ENCODE results near the gene IFNB1. TPM values are rescaled to one million over a fixed set of nuclear protein-coding genes. Genes with fewer than 3 reads are reported as not detected.

The IFNB1 gene
- total RNA-seq: not detected
- not detected for polyA plus RNA-seq

- no peak within 1 kb of the TSS for H3K4me3 Mint-ChIP-seq
- Histone ChIP-seq H3K27me3 (ENCODE audit: control insufficient read depth, insufficient read depth, low read length) (no peaks in the 10 kb centered on the region), H3K27ac (ENCODE audit: insufficient read depth, low read length, poor library complexity, severe bottlenecking) (no peak within 1 kb of the TSS), H3K4me1 (ENCODE audit: control insufficient read depth, insufficient read depth, low read length, poor library complexity, severe bottlenecking) (peaks cover 5% of the 10 kb centered on the region), H3K4me3 (ENCODE audit: low read depth, low read length) (no peak within 1 kb of the TSS), H3K36me3 (ENCODE audit: control insufficient read depth, insufficient read depth, low read length) (no peaks in the 10 kb centered on the region), H3K9me3 (ENCODE audit: control insufficient read depth in 2 of 2, low read length in 2 of 2) (no peaks in the 10 kb centered on the region)
- peaks cover 15% of the 10 kb centered on the region for H3K27me3 Mint-ChIP-seq
- no peaks in the 10 kb centered on the region for H3K36me3 Mint-ChIP-seq
- DNase-seq (no peak), ATAC-seq (ENCODE audit: low read depth in 2 of 2) (no peak)
- H3K27ac Mint-ChIP-seq: no peak within 1 kb of the TSS
- peaks cover 11 to 24% (median 18%) of the 10 kb centered on the region in 4 donors for H3K4me1 Mint-ChIP-seq
- H3K9me3 Mint-ChIP-seq: peaks cover 0 to 5% (median 0%) of the 10 kb centered on the region in 7 donors
Observed at GRCh38 chr9:21077781-21078180, at the start of gene IFNB1. TSS of gene IFNB1 (minus strand) at chr9:21077942. CDS start at chr9:21077869, 73 bp downstream.

DNA sequence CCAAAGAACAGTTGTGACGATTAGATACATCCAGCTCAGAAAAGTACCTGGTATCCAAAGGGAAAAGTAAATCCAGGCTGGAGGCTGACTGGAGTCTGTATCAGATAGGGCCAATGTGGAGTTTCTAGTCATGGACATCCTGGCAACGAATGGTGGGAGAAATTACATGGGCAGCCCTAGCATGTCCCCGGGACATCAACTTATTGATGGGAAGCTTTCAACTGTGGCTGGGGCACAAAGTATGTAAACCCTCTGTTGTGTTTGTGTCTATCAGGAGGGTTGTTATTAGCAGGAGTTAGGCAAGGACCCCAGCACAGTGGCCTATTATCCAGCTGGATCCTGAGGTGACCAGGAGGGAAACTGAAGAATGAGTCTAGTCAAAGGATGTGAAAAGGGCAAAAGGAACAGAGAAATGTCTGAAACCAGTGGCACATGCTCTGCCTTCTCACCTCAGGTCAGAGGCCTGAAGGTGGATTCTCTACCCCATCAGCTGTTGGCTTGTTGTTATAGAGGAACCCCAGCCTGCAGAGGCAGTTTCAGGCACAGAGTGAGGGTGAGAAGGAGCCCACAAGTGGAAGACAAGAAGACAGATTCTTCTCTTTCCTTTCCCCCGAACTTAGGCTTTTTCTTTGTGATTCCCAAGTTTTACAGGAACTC is 44.0 kb upstream of the IFNB1 start:
- no peak overlapping the region for H3K27ac ChIP-seq (ENCODE audit: insufficient read depth, low read length, poor library complexity, severe bottlenecking)
- no peaks in the 10 kb centered on the region for H3K36me3 Mint-ChIP-seq
- no peak overlapping the region for H3K4me3 Mint-ChIP-seq
- no peak overlapping the region for H3K4me3 ChIP-seq (ENCODE audit: low read depth, low read length)
- H3K27me3 ChIP-seq (ENCODE audit: control insufficient read depth, insufficient read depth, low read length): peaks cover 4% of the 10 kb centered on the region
- DNase-seq: no peak
- no peaks in the 10 kb centered on the region for H3K4me1 Mint-ChIP-seq
- no peaks in the 10 kb centered on the region for H3K9me3 ChIP-seq (ENCODE audit: control insufficient read depth in 2 of 2, low read length in 2 of 2)
- no peak overlapping the region for H3K27ac Mint-ChIP-seq
- no peaks in the 10 kb centered on the region for H3K9me3 Mint-ChIP-seq
- no peaks in the 10 kb centered on the region for H3K4me1 ChIP-seq (ENCODE audit: control insufficient read depth, insufficient read depth, low read length, poor library complexity, severe bottlenecking)
- no peak for ATAC-seq (ENCODE audit: low read depth in 2 of 2)
- no peaks in the 10 kb centered on the region for H3K36me3 ChIP-seq (ENCODE audit: control insufficient read depth, insufficient read depth, low read length)
- peaks cover 50% of the 10 kb centered on the region for H3K27me3 Mint-ChIP-seq

DNA sequence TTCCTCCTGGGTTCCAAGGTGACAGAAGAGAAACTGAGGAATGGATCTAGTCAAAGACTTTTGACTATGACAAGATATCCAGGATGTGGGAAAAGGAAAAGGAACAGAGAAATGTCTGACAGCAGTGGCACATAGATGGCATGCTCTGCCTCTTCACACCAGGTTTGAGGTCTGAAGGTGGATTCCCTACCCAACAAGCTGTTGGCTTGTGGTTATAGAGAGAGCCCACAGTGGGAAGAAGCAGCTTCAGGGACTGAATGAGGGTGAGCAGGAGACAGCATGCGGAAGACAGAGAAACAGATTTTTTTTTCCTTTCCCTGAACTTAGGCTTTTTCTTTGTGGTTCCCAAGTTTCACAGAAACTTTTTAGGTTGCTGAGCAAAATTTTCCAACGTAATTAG is 43.3 kb upstream of the IFNB1 start:
- H3K36me3 Mint-ChIP-seq: no peaks in the 10 kb centered on the region
- no peak overlapping the region for H3K27ac Mint-ChIP-seq
- ATAC-seq (ENCODE audit: low read depth in 2 of 2) (no peak), DNase-seq (no peak)
- no peaks in the 10 kb centered on the region for H3K9me3 ChIP-seq (ENCODE audit: control insufficient read depth in 2 of 2, low read length in 2 of 2)
- peaks cover 4% of the 10 kb centered on the region for H3K27me3 ChIP-seq (ENCODE audit: control insufficient read depth, insufficient read depth, low read length)
- no peak overlapping the region for H3K4me3 ChIP-seq (ENCODE audit: low read depth, low read length)
- no peak overlapping the region for H3K4me3 Mint-ChIP-seq
- H3K9me3 Mint-ChIP-seq: no peaks in the 10 kb centered on the region
- H3K27me3 Mint-ChIP-seq: peaks cover 47% of the 10 kb centered on the region
- H3K4me1 ChIP-seq (ENCODE audit: control insufficient read depth, insufficient read depth, low read length, poor library complexity, severe bottlenecking): no peaks in the 10 kb centered on the region
- H3K4me1 Mint-ChIP-seq: no peaks in the 10 kb centered on the region
- no peak overlapping the region for H3K27ac ChIP-seq (ENCODE audit: insufficient read depth, low read length, poor library complexity, severe bottlenecking)
- H3K36me3 ChIP-seq (ENCODE audit: control insufficient read depth, insufficient read depth, low read length): no peaks in the 10 kb centered on the region

DNA sequence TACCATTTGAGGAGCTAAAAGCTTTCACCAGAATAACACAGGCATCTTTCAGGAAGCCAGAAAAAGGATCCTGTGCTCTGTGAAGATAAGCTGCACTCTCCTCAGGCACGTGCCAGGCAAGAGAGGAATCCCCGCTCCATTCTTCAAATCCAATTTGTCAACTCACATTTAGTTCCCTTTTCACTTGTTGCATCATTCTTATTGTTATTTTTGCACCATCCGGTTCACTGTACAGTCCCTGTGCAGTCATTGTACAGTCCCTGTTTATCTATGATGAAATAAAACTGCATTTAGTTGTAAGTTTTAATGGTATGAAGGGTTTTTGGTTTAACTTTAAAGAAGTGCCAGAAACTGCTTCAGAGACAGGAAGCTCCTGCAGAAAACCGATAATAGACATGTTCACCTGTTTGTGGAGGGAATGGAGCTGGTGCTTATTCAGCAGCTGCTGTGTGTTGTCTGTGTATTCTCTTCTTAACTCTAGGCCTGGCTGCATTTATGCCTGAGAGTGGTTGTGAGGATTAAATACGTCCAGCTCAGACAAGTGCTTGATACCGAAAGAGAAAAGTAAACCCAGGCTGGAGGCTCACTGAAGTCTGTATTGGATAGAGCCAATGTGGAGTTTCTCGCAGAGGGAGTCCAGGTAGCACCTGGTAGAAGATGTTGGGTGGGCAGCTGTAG is 41.5 kb upstream of the IFNB1 start:
- no peaks in the 10 kb centered on the region for H3K9me3 ChIP-seq (ENCODE audit: control insufficient read depth in 2 of 2, low read length in 2 of 2)
- Mint-ChIP-seq H3K27me3 (peaks cover 43% of the 10 kb centered on the region), H3K9me3 (no peaks in the 10 kb centered on the region), H3K36me3 (no peaks in the 10 kb centered on the region), H3K4me1 (no peaks in the 10 kb centered on the region), H3K4me3 (no peak overlapping the region), H3K27ac (no peak overlapping the region)
- H3K36me3 ChIP-seq (ENCODE audit: control insufficient read depth, insufficient read depth, low read length): no peaks in the 10 kb centered on the region
- H3K27ac ChIP-seq (ENCODE audit: insufficient read depth, low read length, poor library complexity, severe bottlenecking): no peak overlapping the region
- DNase-seq: no peak
- no peaks in the 10 kb centered on the region for H3K4me1 ChIP-seq (ENCODE audit: control insufficient read depth, insufficient read depth, low read length, poor library complexity, severe bottlenecking)
- no peak for ATAC-seq (ENCODE audit: low read depth in 2 of 2)
- H3K27me3 ChIP-seq (ENCODE audit: control insufficient read depth, insufficient read depth, low read length): peaks cover 1% of the 10 kb centered on the region
- H3K4me3 ChIP-seq (ENCODE audit: low read depth, low read length): no peak overlapping the region

- DNase-seq (no peak), ATAC-seq (ENCODE audit: low read depth in 2 of 2) (no peak)
- Mint-ChIP-seq H3K27me3 (peaks cover 36% of the 10 kb centered on the region), H3K4me1 (peaks cover 0 to 3% (median 0%) of the 10 kb centered on the region in 4 donors), H3K9me3 (peaks cover 0 to 1% (median 0%) of the 10 kb centered on the region in 7 donors), H3K4me3 (no peak overlapping the region), H3K36me3 (no peaks in the 10 kb centered on the region), H3K27ac (no peak overlapping the region)
- H3K9me3 ChIP-seq (ENCODE audit: control insufficient read depth in 2 of 2, low read length in 2 of 2): no peaks in the 10 kb centered on the region
- no peak overlapping the region for H3K4me3 ChIP-seq (ENCODE audit: low read depth, low read length)
- H3K4me1 ChIP-seq (ENCODE audit: control insufficient read depth, insufficient read depth, low read length, poor library complexity, severe bottlenecking): no peaks in the 10 kb centered on the region
- no peak overlapping the region for H3K27ac ChIP-seq (ENCODE audit: insufficient read depth, low read length, poor library complexity, severe bottlenecking)
- no peaks in the 10 kb centered on the region for H3K36me3 ChIP-seq (ENCODE audit: control insufficient read depth, insufficient read depth, low read length)
- no peaks in the 10 kb centered on the region for H3K27me3 ChIP-seq (ENCODE audit: control insufficient read depth, insufficient read depth, low read length)
Observed at GRCh38 chr9:21114311-21114710, 36.6 kb upstream of the IFNB1 start.

- H3K4me3 ChIP-seq (ENCODE audit: low read depth, low read length): no peak overlapping the region
- peaks cover 22% of the 10 kb centered on the region for H3K27me3 Mint-ChIP-seq
- ATAC-seq (ENCODE audit: low read depth in 2 of 2) (peak; percentile 64 to 81), DNase-seq (peak in 2 of 3 donors; percentile 63 to 79)
- H3K27ac ChIP-seq (ENCODE audit: insufficient read depth, low read length, poor library complexity, severe bottlenecking): no peak overlapping the region
- H3K4me1 Mint-ChIP-seq: peaks cover 0 to 3% (median 0%) of the 10 kb centered on the region in 4 donors
- H3K4me1 ChIP-seq (ENCODE audit: control insufficient read depth, insufficient read depth, low read length, poor library complexity, severe bottlenecking): no peaks in the 10 kb centered on the region
- no peaks in the 10 kb centered on the region for H3K9me3 ChIP-seq (ENCODE audit: control insufficient read depth in 2 of 2, low read length in 2 of 2)
- peaks cover 0 to 2% (median 0%) of the 10 kb centered on the region in 7 donors for H3K9me3 Mint-ChIP-seq
- no peaks in the 10 kb centered on the region for H3K36me3 ChIP-seq (ENCODE audit: control insufficient read depth, insufficient read depth, low read length)
- no peaks in the 10 kb centered on the region for H3K27me3 ChIP-seq (ENCODE audit: control insufficient read depth, insufficient read depth, low read length)
- no peak overlapping the region for H3K4me3 Mint-ChIP-seq
- no peak overlapping the region for H3K27ac Mint-ChIP-seq
- H3K36me3 Mint-ChIP-seq: no peaks in the 10 kb centered on the region
Observed at GRCh38 chr9:21110708-21111576, 33.2 kb upstream of the IFNB1 start.

- Mint-ChIP-seq H3K36me3 (no peaks in the 10 kb centered on the region), H3K4me1 (peaks cover 0 to 7% (median 1%) of the 10 kb centered on the region in 4 donors), H3K4me3 (no peak overlapping the region), H3K27me3 (peaks cover 6% of the 10 kb centered on the region), H3K9me3 (peaks cover 0 to 2% (median 0%) of the 10 kb centered on the region in 7 donors), H3K27ac (no peak overlapping the region)
- Histone ChIP-seq H3K4me3 (ENCODE audit: low read depth, low read length) (no peak overlapping the region), H3K27me3 (ENCODE audit: control insufficient read depth, insufficient read depth, low read length) (peaks cover 5% of the 10 kb centered on the region), H3K27ac (ENCODE audit: insufficient read depth, low read length, poor library complexity, severe bottlenecking) (no peak overlapping the region), H3K4me1 (ENCODE audit: control insufficient read depth, insufficient read depth, low read length, poor library complexity, severe bottlenecking) (no peaks in the 10 kb centered on the region), H3K9me3 (ENCODE audit: control insufficient read depth in 2 of 2, low read length in 2 of 2) (no peaks in the 10 kb centered on the region), H3K36me3 (ENCODE audit: control insufficient read depth, insufficient read depth, low read length) (no peaks in the 10 kb centered on the region)
- DNase-seq: no peak
- ATAC-seq (ENCODE audit: low read depth in 2 of 2): no peak
Observed at GRCh38 chr9:21104787-21105186, 27.0 kb upstream of the IFNB1 start.

All from CD4-positive, CD25-positive, alpha-beta regulatory T cell (primary cell).